Endothelial cell of umbilical vein (primary cell): Measurements from ENCODE around the gene KRTAP12-3. TPM values are rescaled to one million over a fixed set of nuclear protein-coding genes. Genes with fewer than 3 reads are reported as not detected.
"Not testable (repeated sequence)": the region's sequence is repeated elsewhere in the genome, so short reads cannot be mapped to it uniquely, and the experiment has no call there.

ENCODE experiments used
- BruUV-seq: library from RNA; stranded (reverse); fragments of 400-500 nt; replicated peaks from 2 replicates; lab custom pipeline; 2021; lab: Mats Ljungman, UMichigan
- CTCF ChIA-PET: fragments of 300-600, 350-600 bp; sonication (Branson Sonifier 250); formaldehyde crosslinking; loops from one replicate; lab custom pipeline; 2021; ENCODE audit warnings: antibody characterized with exemption, inconsistent platforms; lab: Charles Lee
- POLR2A ChIA-PET: fragments of 300-600, 350-600 bp; sonication (Branson Sonifier 250); formaldehyde crosslinking; loops from one replicate; lab custom pipeline; 2021; ENCODE audit warnings: antibody characterized with exemption, inconsistent platforms; lab: Charles Lee
- DNase-seq: peaks from one replicate; pipeline ENCODE4 v3.0.0-alpha.2; 2011; ENCODE audit warnings: low read depth, low spot score
- FAIRE-seq: peaks from 2 replicates; lab custom pipeline; 2011; peaks lifted over from hg19 to GRCh38; lab: Jason Lieb, UNC
- H2AFZ ChIP-seq: 2 replicates; pipeline ENCODE4 v1.6.0; 2012; ENCODE audit warnings: low read depth, low read length, control low read depth, inconsistent platforms
- H3K27ac ChIP-seq: 2 replicates; pipeline ENCODE4 v1.5.1; 2011; ENCODE audit warnings: low read depth, mild to moderate bottlenecking, control low read depth, low read length, moderate library complexity; ENCODE audit not compliant: insufficient read depth
- H3K27me3 ChIP-seq, 2 experiments: 2 replicates each; pipeline versions ENCODE4 v1.6.0 to v1.6.1; 2011; ENCODE audit warnings: low read length in 2 of 2, mixed read lengths in 1 of 2; ENCODE audit not compliant: control insufficient read depth in 2 of 2, insufficient read depth in 2 of 2
- H3K36me3 ChIP-seq, 2 experiments: 2 replicates in 1 of 2; 3 replicates in 1 of 2; pipeline ENCODE4 v1.5.1; 2011; ENCODE audit warnings: low read length in 2 of 2, mild to moderate bottlenecking in 1 of 2, moderate library complexity in 1 of 2; ENCODE audit not compliant: control insufficient read depth in 2 of 2, insufficient read depth in 2 of 2; ENCODE audit errors: extremely low read depth in 1 of 2
- H3K4me1 ChIP-seq: 3 replicates; pipeline ENCODE4 v1.5.1; 2011; ENCODE audit warnings: mild to moderate bottlenecking, low read length; ENCODE audit not compliant: control insufficient read depth, insufficient read depth; ENCODE audit errors: extremely low read depth
- H3K4me2 ChIP-seq: 2 replicates; pipeline ENCODE4 v1.6.1; 2011; ENCODE audit warnings: low read length, control low read depth, mixed read lengths; ENCODE audit not compliant: insufficient read depth
- H3K4me3 ChIP-seq, 3 experiments: fragments of 200-600 bp in 1 of 3; sonication (generic), shearing (Covaris generic) in 1 of 3; replicated peaks in 1 of 3; 2 replicates each; pipeline ENCODE4 v1.5.1; 2011 to 2016; ENCODE audit warnings: control low read depth in 3 of 3, low read length in 3 of 3, mild to moderate bottlenecking in 2 of 3, inconsistent platforms in 1 of 3, low read depth in 1 of 3, moderate library complexity in 1 of 3; ENCODE audit not compliant: insufficient read depth in 1 of 3
- H3K79me2 ChIP-seq: 2 replicates; pipeline ENCODE4 v1.6.0; 2012; ENCODE audit warnings: low read length, inconsistent platforms; ENCODE audit not compliant: control insufficient read depth, insufficient read depth
- H3K9ac ChIP-seq: replicated peaks from 2 replicates; pipeline ENCODE3; 2011; ENCODE audit warnings: low read length, control low read depth; ENCODE audit not compliant: insufficient read depth; ENCODE audit errors: extremely low read depth
- H3K9me1 ChIP-seq: replicated peaks from 3 replicates; pipeline ENCODE4 v1.6.0; 2011; ENCODE audit warnings: mild to moderate bottlenecking, low read length; ENCODE audit not compliant: control insufficient read depth, insufficient read depth; ENCODE audit errors: extremely low read depth
- H3K9me3 ChIP-seq: replicated peaks from 2 replicates; pipeline ENCODE4 v1.5.1; 2012; ENCODE audit warnings: low read length, inconsistent platforms; ENCODE audit not compliant: control insufficient read depth, insufficient read depth
- H4K20me1 ChIP-seq: replicated peaks from 2 replicates; pipeline ENCODE3; 2011; ENCODE audit warnings: mild to moderate bottlenecking, low read length; ENCODE audit not compliant: control insufficient read depth, insufficient read depth; ENCODE audit errors: extremely low read depth
- EZH2 ChIP-seq: IDR thresholded peaks from 2 replicates; pipeline ENCODE4 v1.6.1; 2012; ENCODE audit warnings: borderline replicate concordance, low read depth, mild to moderate bottlenecking, moderate library complexity, low read length, inconsistent platforms; ENCODE audit not compliant: severe bottlenecking
- FOS ChIP-seq: IDR thresholded peaks from 2 replicates; pipeline ENCODE4 v1.6.1; 2011; ENCODE audit warnings: mild to moderate bottlenecking, low read length, moderate library complexity, borderline replicate concordance; ENCODE audit not compliant: insufficient read depth
- GATA2 ChIP-seq: IDR thresholded peaks from 2 replicates; pipeline ENCODE4 v1.7.0; 2011; ENCODE audit warnings: low read depth, mild to moderate bottlenecking, moderate library complexity, mixed read lengths, low read length; ENCODE audit not compliant: insufficient read length, insufficient read depth
- JUN ChIP-seq: IDR thresholded peaks from 2 replicates; pipeline ENCODE4 v1.6.1; 2011; ENCODE audit warnings: borderline replicate concordance, low read depth; ENCODE audit not compliant: insufficient read length, insufficient read depth
- MYC ChIP-seq: IDR thresholded peaks from one replicate; pipeline ENCODE4 v1.6.1; 2011; ENCODE audit warnings: mild to moderate bottlenecking, low read depth, low read length
- POLR2A ChIP-seq: IDR thresholded peaks from 2 replicates; pipeline ENCODE4 v1.6.1; 2012; ENCODE audit warnings: low read depth, mild to moderate bottlenecking, control low read depth, low read length
- POLR2AphosphoS5 ChIP-seq: IDR thresholded peaks from 2 replicates; pipeline ENCODE4 v1.6.1; 2012; ENCODE audit warnings: low read depth, mild to moderate bottlenecking, control low read depth, low read length, moderate library complexity; ENCODE audit not compliant: insufficient read depth
- dilution Hi-C: fragments of 300-500 bp; cut with MboI; formaldehyde crosslinking; loops from one replicate; pipeline ENCODE4 v1.15.0; 2019; ENCODE audit warnings: low sequenced_read_pairs; ENCODE audit not compliant: extremely low pct_ligation_motif_present
- intact Hi-C: fragments of 100-400 bp; cut with micrococcal nuclease; formaldehyde crosslinking; loops from one replicate; pipeline ENCODE4 v1.10.0; 2022
- polyA plus RNA-seq, 4 experiments: library from polyadenylated mRNA; depleted of rRNA in 3 of 4; stranded (reverse) in 3 of 4; unstranded in 1 of 4; fragments of >200 nt; gene quantifications; 2 replicates each; pipeline versions ENCODE4 v1.2.1 to v1.2.3, GENCODE V29; 2011 to 2012; ENCODE audit warnings: missing spikeins in 1 of 4
- total RNA-seq: library from RNA; stranded (reverse); gene quantifications from 2 replicates; pipeline ENCODE4 v1.2.3, GENCODE V29; 2021
- TF ChIP-seq, protein P1 (sequence below), 2 donors: IDR thresholded peaks; 1 replicate in 1 of 2; 2 replicates in 1 of 2; pipeline ENCODE4 v1.5.1; 2011; ENCODE audit warnings: low read length in 2 of 2, mild to moderate bottlenecking in 2 of 2, moderate library complexity in 2 of 2, control low read depth in 1 of 2, inconsistent platforms in 1 of 2, low read depth in 1 of 2; ENCODE audit not compliant: insufficient read depth in 1 of 2; ENCODE audit errors: extremely low read depth in 1 of 2
- TF ChIP-seq, protein P2 (sequence below): IDR thresholded peaks from 2 replicates; pipeline ENCODE4 v1.6.1; 2011; ENCODE audit not compliant: insufficient read depth, insufficient read length

KRTAP12-3 gene
- total and polyA plus RNA-seq, 2 donors (not counting 3 experiments of a cell fraction or from before 2014, with no cell fraction given): not detected

DNA sequence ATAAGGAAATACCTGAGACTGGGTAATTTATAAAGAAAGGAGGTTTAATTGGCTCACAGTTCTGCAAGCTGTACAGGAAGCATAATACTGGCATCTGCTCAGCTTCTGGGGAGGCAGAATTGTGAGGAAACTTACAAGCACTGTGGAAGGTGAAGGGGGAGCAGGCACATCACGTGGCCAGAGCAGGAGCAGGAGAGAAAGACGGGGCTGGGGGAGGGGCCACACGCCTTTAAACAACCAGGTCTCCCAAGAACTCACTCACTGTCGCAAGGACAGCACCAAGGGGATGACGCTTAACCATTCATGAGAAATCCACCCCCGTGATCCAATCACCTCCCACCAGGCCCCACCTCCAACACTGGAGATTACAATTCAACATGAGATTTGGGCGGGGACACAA is 3.8 kb downstream of the KRTAP12-3 start:
- CTCF ChIA-PET, FAIRE-seq, dilution Hi-C loops: not testable (repeated sequence)

GRCh38 chr21:44664691-44665090 is 7.0 kb downstream of the KRTAP12-3 start:
- no peak overlapping the region for H3K27ac ChIP-seq
- no peaks in the 10 kb centered on the region for H4K20me1 ChIP-seq
- H3K27me3 ChIP-seq: peaks cover 2 to 4% of the 10 kb centered on the region in 2 experiments
- TF ChIP-seq GATA2 (no peak), FOS (no peak), POLR2A (no peak), JUN (no peak), MYC (no peak), EZH2 (no peak), POLR2AphosphoS5 (no peak)
- TF ChIP-seq, protein P1, sequence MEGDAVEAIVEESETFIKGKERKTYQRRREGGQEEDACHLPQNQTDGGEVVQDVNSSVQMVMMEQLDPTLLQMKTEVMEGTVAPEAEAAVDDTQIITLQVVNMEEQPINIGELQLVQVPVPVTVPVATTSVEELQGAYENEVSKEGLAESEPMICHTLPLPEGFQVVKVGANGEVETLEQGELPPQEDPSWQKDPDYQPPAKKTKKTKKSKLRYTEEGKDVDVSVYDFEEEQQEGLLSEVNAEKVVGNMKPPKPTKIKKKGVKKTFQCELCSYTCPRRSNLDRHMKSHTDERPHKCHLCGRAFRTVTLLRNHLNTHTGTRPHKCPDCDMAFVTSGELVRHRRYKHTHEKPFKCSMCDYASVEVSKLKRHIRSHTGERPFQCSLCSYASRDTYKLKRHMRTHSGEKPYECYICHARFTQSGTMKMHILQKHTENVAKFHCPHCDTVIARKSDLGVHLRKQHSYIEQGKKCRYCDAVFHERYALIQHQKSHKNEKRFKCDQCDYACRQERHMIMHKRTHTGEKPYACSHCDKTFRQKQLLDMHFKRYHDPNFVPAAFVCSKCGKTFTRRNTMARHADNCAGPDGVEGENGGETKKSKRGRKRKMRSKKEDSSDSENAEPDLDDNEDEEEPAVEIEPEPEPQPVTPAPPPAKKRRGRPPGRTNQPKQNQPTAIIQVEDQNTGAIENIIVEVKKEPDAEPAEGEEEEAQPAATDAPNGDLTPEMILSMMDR (IDR thresholded peaks at IDR 0.05; ENCODE audit: extremely low read depth in 1 of 2, insufficient read depth in 1 of 2, low read depth in 1 of 2, low read length in 2 of 2): no peak
- TF ChIP-seq, protein P2, sequence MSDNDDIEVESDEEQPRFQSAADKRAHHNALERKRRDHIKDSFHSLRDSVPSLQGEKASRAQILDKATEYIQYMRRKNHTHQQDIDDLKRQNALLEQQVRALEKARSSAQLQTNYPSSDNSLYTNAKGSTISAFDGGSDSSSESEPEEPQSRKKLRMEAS: no peak
- H2AFZ ChIP-seq: no peak overlapping the region
- H3K9ac ChIP-seq: no peak overlapping the region
- no TSS peak for BruUV-seq
- no peaks in the 10 kb centered on the region for H3K4me1 ChIP-seq
- intact Hi-C loops: no loop called here
- DNase-seq (no peak), FAIRE-seq (no peak)
- ChIA-PET POLR2A (no interaction called here), CTCF (no interaction called here)
- H3K4me2 ChIP-seq: no peak overlapping the region
- no peaks in the 10 kb centered on the region for H3K9me3 ChIP-seq
- no peak overlapping the region for H3K4me3 ChIP-seq
- dilution Hi-C loops: no loop called here
- no peaks in the 10 kb centered on the region for H3K36me3 ChIP-seq
- no peaks in the 10 kb centered on the region for H3K9me1 ChIP-seq
- H3K79me2 ChIP-seq: no peaks in the 10 kb centered on the region

More for the DNA sequence above, 3.8 kb downstream of the KRTAP12-3 start:
- DNase-seq, H3K4me3 ChIP-seq, H3K9me1 ChIP-seq, H3K9ac ChIP-seq, BruUV-seq, H2AFZ ChIP-seq, POLR2A ChIA-PET, H3K36me3 ChIP-seq, H3K79me2 ChIP-seq, H4K20me1 ChIP-seq, H3K9me3 ChIP-seq, intact Hi-C loops, H3K27ac ChIP-seq, H3K4me1 ChIP-seq, H3K27me3 ChIP-seq, H3K4me2 ChIP-seq: not testable (repeated sequence)
